Retina (tissue), 1 donor: Measurements from ENCODE around the gene MCF2L.
A peak's percentile ranks its signal among the peaks of the same experiment; 100 is the strongest.
"Not testable (repeated sequence)": the region's sequence is repeated elsewhere in the genome, so short reads cannot be mapped to it uniquely, and the experiment has no call there.

Experiments
- DNase-seq: peaks from one replicate; pipeline ENCODE4 v3.0.0-alpha.2; 2016

The MCF2L gene, protein sequence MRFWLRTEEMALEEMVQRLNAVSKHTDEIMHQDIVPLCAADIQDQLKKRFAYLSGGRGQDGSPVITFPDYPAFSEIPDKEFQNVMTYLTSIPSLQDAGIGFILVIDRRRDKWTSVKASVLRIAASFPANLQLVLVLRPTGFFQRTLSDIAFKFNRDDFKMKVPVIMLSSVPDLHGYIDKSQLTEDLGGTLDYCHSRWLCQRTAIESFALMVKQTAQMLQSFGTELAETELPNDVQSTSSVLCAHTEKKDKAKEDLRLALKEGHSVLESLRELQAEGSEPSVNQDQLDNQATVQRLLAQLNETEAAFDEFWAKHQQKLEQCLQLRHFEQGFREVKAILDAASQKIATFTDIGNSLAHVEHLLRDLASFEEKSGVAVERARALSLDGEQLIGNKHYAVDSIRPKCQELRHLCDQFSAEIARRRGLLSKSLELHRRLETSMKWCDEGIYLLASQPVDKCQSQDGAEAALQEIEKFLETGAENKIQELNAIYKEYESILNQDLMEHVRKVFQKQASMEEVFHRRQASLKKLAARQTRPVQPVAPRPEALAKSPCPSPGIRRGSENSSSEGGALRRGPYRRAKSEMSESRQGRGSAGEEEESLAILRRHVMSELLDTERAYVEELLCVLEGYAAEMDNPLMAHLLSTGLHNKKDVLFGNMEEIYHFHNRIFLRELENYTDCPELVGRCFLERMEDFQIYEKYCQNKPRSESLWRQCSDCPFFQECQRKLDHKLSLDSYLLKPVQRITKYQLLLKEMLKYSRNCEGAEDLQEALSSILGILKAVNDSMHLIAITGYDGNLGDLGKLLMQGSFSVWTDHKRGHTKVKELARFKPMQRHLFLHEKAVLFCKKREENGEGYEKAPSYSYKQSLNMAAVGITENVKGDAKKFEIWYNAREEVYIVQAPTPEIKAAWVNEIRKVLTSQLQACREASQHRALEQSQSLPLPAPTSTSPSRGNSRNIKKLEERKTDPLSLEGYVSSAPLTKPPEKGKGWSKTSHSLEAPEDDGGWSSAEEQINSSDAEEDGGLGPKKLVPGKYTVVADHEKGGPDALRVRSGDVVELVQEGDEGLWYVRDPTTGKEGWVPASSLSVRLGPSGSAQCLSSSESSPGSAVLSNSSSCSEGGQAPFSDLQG

DNA sequence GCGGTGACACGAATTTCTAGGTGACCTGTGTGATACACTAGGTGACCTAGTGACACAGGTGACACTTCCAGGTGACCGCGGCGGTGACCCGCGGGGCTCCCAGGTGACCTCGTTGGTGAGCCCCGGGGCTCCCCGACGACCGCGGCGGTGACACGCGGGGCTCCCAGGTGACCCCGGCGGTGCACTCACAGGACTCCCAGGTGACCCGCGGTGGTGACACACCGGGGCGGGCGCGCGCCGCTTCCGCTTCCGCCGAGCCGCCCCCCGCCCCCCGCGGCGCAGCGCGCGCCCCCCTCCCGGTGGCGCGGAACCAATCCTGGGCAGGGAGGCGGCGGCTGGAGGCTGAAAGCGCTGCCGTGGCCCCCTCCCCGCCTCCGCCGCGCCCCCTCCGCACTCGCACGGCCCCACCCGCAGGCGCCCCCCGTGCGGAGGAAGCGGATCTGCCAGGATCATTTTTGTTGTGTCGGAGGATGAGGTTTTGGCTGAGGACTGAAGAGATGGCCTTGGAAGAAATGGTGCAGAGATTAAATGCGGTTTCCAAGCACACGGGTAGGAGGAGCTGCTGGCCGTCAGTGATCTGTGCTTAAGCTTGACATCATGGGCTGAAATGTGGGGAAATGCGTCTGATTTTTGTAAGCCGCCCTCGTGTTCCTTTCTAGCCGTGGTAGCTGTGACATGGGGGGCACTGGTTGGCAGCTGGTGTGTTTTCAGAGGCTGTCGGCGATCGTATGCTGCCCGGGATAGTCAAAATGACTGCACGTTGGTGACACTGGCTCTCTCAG is at the start of gene MCF2L:
Gene MCF2L, plus strand, starts transcription at position 305 of the 782 bp plus-strand sequence. Its CDS starts 166 bp downstream, at position 471.
- DNase-seq = peak; percentile 80

DNA sequence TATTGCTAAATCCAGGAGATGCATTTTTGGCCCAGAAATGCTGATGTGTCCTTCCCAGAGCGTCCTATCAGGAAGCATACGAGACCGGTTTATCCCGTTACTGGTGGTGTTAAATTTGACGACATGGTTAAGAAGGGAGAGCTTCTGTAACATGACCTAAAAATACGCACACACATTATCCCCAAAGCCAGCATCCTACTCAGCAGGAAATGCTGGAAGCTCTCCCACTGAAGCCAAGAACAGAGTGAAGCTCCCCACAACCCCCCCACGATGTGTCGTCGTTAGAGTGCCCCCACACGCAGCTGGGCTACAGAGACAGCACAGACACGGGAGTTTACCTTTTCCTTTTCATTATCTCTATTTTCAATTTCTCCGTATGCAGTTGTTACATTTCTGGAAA is 45.1 kb upstream of the MCF2L start:
- no peak for DNase-seq

DNA sequence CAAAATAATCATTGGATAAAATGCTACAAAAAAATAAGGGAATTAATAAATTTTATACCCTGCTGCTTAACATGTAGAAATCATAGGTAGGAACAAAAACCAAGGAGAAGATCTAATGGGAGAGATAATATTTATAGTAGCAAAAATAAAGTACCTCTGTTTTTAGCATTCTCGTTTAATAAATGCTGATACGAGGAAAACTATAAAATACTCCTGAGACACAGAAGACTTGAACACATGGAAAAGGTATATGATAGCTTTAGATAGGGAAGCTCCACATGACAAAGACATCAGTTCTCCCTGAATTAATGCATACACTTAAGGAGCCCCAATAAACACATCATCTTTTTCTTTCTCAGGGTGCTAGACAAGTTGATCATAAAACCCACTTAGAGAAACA is 44.6 kb upstream of the MCF2L start:
- no peak for DNase-seq

DNA sequence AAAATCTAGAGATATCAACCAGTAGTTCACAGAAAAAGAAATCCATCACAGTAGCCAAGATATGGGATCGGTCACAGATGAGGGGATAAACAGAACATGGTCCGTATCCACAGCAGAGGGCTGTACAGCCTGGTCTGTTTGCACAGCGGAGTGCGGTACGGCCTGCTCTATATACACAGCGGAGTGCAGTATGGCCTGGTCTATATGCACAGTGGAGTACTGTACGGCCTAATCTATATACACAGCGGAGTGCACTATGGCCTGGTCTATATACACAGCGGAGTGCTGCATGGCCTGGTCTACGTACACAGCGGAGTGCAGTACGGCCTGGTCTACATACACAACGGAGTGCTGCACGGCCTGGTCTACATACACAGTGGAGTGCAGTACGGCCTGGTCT is 43.0 kb upstream of the MCF2L start:
- no peak for DNase-seq

DNA sequence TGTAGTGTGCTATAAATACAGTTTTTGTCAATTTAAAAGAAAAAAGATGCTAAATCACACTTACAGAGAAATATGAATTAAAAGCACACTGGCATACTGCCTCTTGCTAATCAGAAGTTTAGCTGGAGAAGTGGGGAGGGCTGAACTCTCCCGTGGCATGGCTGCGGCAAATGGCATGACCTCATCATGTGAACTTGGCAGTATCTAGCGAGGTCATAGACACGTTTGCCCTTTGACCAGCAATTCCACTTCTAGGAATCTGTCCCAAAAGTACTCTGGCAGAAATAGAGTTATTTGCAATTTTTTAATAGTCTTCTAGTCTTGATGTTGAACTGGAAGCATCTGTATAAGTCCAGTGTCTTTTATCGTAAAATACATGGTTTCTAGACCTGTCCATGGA is 42.0 kb upstream of the MCF2L start:
- no peak for DNase-seq

DNA sequence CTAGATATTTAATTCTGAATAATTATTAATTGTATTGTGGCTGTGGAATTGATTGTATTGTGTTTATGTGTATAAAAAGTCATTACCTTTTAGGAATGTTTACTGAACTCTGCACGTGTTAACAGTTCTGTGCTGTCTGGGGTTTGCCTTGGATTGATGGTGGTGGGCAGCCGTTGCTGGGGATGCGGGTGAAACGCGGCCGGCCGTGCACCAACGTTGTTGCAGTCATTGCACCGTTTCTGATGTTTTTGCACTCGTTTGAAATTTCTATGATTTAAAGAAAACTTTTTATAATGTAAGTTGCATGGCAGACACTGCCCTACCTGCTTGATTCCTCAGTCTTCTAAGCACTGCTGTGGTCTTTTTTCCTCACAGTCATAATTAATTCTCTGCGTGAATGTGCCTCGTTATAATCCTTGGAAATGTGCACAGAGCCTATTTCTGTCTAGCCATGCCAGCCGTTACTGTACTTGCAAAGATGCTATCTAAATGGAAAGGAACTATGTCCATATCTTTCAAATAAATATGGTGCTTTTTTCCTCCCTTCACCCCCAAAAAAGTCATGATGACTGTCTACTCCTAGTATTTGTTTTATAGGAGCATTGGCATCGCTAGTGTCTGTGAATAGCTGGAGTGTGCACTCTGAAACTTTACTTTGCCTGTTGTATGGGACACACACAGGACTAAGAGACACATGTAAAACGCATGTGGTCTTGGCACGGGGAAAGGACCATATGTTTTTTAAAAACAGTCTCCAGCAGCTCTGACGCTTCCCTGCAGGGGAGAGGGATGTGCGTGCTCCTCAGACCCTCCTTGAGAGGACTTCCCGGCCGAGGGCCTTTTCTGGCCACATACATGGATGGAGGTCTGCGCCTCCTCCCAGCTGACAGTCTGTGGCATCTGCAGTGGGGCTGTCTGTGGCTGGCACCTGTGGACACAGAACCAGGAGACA is 40.7 kb upstream of the MCF2L start:
- no peak for DNase-seq

DNA sequence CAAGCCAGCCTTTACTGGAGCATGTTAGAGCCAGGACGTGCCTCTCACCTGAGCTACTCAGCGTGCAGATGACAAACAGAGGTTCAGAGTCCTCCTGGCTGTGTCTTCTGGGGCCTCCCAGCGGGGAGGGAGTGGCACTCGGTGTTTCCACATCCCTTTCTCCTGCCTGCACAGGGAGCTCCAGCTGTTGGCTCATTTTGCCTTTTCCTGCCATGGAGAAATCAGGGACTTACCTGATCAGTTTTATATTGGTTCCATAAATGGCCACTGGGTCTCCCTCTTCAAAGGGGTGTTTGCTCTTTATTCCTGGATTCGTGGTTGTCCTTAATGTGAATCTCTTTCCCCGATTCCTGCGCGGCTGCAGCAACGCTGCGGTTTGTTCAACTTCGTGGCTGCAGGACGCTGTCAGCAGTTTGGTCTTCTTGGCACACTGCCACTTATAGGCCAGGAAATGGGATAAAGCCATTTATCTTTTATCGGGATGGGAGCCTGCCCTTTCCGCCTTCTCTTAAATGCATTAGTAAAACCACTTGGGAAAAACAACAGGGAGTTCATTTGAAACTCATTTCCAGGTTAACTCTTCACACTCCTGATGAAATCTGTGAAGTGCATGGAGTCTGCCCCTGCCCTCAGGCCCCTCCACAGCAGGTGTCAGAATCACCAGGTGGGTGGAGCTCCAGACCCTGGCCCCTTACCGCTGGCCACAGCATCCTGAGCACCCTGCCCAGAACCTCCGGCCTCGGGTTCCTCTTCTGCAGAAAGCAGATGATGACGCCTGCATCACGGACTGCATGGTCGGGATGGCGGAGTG is 39.8 kb upstream of the MCF2L start:
- no peak for DNase-seq

DNA sequence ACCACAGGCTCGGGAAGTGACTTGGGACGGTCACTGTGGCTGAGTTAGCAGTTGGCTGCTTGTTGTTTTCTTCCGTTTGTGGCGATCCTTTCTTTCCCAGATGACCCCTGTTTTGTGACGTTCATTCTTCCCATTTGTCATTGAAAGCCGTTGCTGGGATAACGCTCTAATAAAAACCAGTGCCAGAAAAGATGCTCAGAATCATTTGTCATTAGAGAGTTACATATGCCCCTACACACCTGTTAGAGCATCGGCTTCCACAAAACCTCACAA is 39.3 kb upstream of the MCF2L start:
- DNase-seq = no peak

DNA sequence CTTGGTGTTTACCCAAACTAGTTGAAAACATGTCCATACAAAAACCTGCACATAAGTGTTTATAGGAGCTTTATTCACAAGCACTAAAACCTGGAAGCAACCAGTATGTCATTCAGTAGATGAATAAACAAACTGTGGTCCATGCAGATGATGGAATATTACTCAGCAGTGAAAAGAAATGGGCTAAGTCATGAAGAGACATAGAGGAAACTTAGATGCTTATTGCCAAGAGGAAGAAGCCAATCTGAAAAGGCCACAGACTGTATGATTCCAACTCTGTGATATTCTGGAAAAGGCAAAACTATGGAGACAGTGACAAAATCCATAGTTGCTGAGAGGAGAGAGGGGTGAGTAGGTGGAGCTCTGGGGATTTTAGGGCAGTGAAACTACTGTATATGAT is 38.8 kb upstream of the MCF2L start:
- DNase-seq = no peak

DNA sequence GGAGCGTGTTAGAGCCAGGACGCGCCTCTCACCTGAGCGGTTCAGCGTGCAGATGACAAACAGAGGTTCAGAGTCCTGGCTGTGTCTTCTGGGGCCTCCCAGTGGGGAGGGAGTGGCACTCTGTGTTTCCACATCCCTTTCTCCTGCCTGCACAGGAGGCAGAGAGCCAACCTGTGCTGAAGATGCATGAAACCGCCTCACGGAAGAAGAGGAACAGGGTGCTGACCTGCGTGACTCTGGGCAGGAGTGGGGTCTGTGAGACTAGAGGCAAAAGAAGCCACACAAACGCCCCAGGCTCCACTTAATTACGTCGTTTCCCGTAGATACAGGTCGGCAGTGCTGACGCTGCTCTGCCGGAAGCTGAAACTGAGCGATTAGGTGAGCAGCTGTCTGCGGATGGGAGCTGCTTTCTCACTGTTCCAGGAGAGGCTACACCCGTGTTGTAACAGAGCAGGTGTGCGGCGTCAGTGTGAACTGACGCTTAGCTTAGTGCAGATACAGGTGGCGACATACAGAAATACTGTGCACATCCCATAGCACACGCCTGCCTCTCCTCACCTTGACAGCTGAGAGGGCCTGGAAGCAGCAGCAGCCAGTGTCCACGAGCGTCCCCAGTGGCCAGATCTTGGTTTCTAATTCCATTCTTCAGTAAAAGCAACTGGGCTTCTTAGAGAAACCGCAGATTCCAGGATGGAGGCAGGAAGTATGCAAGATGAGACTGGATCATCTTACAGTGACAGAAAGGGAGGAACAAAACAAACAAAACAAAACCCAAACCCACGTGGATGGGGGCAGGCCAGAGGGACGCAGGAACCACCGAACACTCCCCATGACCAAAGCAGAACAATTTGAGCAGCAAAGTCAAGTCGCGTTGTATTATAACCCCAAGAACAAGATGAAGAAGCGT is 37.7 kb upstream of the MCF2L start:
- no peak for DNase-seq

DNA sequence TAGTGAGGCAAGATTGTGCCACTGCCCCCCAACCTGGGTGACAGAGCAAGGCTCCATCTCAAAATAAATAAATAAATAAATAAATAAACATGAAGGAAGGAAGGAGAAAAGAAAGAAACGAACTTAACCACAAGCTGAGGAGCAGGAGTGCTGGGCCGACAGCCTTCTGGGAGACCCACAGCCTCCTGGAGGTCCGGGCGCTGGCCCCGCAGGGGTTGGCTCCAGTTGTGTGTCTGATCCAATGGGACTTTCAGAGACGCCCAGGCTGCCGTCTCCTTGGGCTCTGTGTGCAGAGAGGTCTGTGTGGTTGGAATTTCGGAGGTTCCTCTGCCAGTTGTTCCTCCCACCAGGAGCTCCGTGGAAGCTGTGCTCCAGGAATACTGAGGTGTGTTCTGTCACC is 36.0 kb upstream of the MCF2L start:
- DNase-seq = no peak

DNA sequence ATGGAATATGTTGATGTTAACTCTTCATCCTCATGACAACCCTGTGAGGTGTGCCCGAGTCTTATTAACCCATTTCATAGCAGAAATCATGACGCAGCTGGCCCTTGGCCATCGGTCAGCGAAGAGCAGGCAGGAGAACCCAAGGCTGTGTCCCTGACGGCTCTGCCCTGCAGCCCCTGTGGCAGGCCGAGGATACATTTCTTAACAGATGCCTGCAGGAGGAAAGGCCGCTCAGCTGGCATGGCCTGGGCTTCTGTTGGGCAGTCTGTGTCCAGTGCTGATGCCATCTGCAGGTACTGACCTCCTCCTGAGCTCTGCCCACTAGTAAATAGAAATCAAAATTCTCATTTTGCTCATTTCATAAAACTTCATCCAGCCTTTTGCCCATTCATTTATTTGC is 35.4 kb upstream of the MCF2L start:
- no peak for DNase-seq

DNA sequence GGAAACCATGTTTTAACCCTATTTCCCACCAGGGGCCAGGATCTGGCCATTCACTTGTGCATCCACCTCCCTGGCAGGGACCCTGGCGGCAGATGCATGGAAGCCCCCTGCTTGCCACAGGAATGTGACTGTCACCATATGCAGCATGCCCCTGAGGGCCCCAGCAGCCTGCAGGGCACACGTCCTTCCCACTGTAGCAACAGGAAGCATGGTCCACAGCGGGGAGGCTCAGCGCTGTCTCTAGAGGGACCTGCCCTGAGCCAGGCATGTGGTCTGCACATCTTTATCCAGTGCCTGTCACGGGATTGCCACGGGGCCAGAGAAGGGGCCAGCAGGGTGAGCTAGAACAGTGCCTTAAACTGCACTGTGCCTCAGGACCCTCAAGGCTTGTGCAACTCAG is 34.9 kb upstream of the MCF2L start:
- no peak for DNase-seq

DNA sequence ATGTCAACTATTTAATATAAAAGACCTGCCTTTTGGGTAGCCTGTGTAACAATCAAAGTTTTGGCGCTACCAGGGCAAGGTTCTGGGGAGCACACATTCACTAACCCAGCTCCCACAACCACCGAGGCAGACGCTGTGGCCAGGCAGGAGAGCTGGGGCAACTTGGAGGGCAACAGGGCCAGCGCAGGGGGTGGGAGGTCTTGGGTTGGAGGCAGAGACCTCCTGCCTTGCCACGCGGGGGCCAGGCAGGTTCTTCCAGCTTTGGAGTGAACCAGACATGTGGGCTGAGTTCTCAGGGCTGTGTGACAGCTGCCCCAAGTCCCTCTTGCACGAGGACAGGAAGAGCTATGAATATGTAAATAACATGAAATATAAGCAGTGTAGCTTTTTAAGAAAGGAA is 30.3 kb upstream of the MCF2L start:
- DNase-seq = no peak

DNA sequence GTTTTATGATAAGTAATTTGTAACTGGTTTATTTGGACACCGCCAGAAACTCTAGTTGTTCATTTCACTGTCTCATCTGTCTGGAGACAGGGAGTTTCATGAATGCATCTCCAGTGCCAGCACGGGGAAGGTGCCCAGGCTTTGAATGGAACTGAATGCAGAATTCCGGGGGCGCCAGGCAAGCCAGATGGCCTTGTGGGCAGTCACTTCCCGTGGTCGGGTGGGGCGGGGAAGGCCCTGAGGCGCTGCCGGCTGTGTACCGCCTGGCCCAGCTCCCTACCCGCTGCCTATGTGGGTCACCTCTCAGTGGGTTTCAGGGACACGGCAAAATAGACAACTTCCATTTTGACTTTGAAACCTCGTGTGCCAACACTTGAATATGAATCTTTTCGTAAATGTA is 28.8 kb upstream of the MCF2L start:
- DNase-seq = peak; percentile 67

DNA sequence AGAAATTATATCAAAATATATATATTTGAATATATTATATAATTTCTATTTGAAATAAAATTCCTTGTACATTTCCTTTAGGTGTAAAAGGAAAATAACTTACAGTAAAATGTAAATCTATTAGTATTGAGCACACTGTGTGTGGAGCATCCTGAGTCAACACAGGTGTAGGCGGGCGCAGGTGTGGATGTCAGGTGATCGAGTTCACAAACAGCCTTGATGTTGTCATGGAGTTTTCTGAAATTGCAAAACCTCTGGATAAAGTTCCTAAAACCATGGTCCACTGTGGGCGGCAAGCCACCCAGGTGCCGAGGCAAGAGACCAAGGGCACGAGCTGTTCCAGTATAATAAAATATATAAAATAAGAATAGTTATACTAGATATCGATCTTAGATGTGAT is 27.7 kb upstream of the MCF2L start:
- DNase-seq = no peak

DNA sequence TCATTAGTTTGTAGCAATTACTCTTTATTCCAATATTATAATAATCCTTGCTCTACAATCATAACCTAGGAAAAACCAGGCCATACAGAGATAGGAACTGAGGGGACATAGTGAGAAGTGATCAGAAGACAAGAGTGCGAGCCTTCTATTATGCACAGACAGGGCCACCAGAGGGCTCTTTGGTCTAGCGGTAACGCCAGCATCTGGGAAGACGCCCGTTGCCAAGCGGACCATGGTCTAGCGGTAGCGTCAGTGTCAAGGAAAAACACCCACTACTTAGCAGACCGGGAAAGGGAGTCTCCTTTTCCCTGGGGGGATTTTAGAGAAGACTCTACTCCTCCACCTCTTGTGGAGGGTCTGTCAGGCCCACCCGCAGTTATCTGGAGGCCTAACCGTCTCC is 27.2 kb upstream of the MCF2L start:
- DNase-seq = not testable (repeated sequence)

DNA sequence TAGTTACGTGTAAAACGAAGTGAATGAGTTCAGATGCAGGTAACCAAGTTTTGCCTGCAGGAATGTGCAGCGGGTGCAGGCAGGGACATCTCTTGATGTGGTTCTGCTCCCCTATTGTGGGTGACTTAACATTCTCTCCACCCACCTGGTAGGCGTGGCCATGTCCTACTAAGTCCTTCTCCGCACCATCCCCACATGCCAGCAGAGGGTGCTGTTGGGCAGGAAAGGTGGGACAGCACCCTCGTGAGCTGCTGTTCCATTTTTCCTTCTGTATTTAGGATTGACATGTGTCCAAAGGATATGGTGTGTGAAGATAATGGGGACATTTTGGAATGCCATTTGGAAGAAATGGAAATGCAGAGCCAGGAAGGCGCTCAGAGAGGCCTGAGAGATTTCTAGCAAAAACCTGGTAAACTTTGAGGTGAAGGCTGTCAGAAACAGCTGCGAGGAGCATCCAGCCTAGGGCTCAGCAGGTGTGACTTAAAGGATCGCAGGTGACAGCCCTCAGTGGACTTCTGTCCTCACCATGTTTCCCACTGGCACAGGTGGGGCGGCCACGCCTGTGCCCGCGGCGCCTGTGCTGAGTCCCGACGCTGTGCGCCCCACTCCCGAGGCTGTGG is 26.2 kb upstream of the MCF2L start:
- DNase-seq = peak; percentile 93
